A673 (cell line): ENCODE results near the gene BRPF3. TPM values are rescaled to one million over a fixed set of nuclear protein-coding genes. Genes with fewer than 3 reads are reported as not detected.

Experiments
- BruUV-seq: library from RNA; stranded (reverse); fragments of 400-500 nt; replicated peaks from 2 replicates; lab custom pipeline; 2021; lab: Mats Ljungman, UMichigan
- CTCF ChIA-PET: fragments of 300-600 bp; sonication (Branson Sonifier 250); formaldehyde crosslinking; loops from one replicate; lab custom pipeline; 2022; ENCODE audit warnings: antibody characterized with exemption; lab: Charles Lee
- POLR2A ChIA-PET: fragments of 300-600 bp; sonication (Branson Sonifier 250); formaldehyde crosslinking; loops from one replicate; lab custom pipeline; 2022; ENCODE audit warnings: antibody characterized with exemption; ENCODE audit not compliant: low non-redundant PET; lab: Charles Lee
- DNase-seq: peaks from one replicate; pipeline ENCODE4 v3.0.0-alpha.2; 2015; ENCODE audit warnings: low spot score
- H3K27ac ChIP-seq: fragments of 200-600 bp; sonication (generic); 2 replicates; pipeline ENCODE4 v1.5.1; 2016; ENCODE audit warnings: mixed run types, low read depth, mild to moderate bottlenecking, mixed read lengths, antibody characterized with exemption, low read length; ENCODE audit not compliant: poor library complexity, severe bottlenecking
- H3K27me3 ChIP-seq: fragments of 200-600 bp; sonication (generic); replicated peaks from 2 replicates; pipeline ENCODE4 v1.6.1; 2017; ENCODE audit warnings: mixed run types, low read depth, mild to moderate bottlenecking, mixed read lengths, antibody characterized with exemption, low read length; ENCODE audit not compliant: insufficient read depth, poor library complexity
- H3K36me3 ChIP-seq: fragments of 200-600 bp; sonication (generic); 2 replicates; pipeline ENCODE4 v1.6.1; 2016; ENCODE audit warnings: mixed run types, mild to moderate bottlenecking, mixed read lengths, antibody characterized with exemption, low read length; ENCODE audit not compliant: insufficient read depth, poor library complexity, severe bottlenecking
- H3K4me1 ChIP-seq: fragments of 200-600 bp; sonication (generic); 2 replicates; pipeline ENCODE4 v1.6.1; 2017; ENCODE audit warnings: mixed run types, mild to moderate bottlenecking, mixed read lengths, antibody characterized with exemption, low read length; ENCODE audit not compliant: insufficient read depth, poor library complexity, severe bottlenecking
- H3K4me3 ChIP-seq: fragments of 200-600 bp; sonication (generic); 2 replicates; pipeline ENCODE4 v1.5.1; 2016; ENCODE audit warnings: low read depth, mixed run types, mild to moderate bottlenecking, mixed read lengths, low read length; ENCODE audit not compliant: poor library complexity, severe bottlenecking
- H3K9me3 ChIP-seq: fragments of 200-600 bp; sonication (generic); 2 replicates; pipeline ENCODE4 v1.6.1; 2016; ENCODE audit warnings: mixed run types, low read depth, mild to moderate bottlenecking, mixed read lengths, antibody characterized with exemption, low read length; ENCODE audit not compliant: poor library complexity, severe bottlenecking
- CTCF ChIP-seq: fragments of 300-800, 200-600 bp; sonication (generic); conservative IDR thresholded peaks from 2 replicates; pipeline ENCODE4 v1.5.1; 2017; ENCODE audit warnings: low read depth, mild to moderate bottlenecking, antibody characterized with exemption, low read length, moderate library complexity, mixed read lengths
- EZH2 ChIP-seq: fragments of 200-600 bp; sonication (generic); IDR thresholded peaks from 2 replicates; pipeline ENCODE4 v1.6.1; 2017; ENCODE audit warnings: borderline replicate concordance, low read depth, mild to moderate bottlenecking, mixed read lengths, antibody characterized with exemption, low read length; ENCODE audit not compliant: poor library complexity, severe bottlenecking
- intact Hi-C: fragments of 100-400 bp; cut with micrococcal nuclease; formaldehyde crosslinking; loops from one replicate; pipeline ENCODE4 v1.10.0; 2022; ENCODE audit not compliant: unreplicated experiment
- total RNA-seq: library from RNA; stranded (reverse); gene quantifications from 2 replicates; pipeline ENCODE4 v1.2.3, GENCODE V29; 2021

Gene BRPF3
- total RNA-seq, 1 experiment from 2014 or later: 39.3 TPM

GRCh38 chr6:36239774-36240173 lies 43.2 kb downstream of the BRPF3 start:
- BruUV-seq: no TSS peak
- CTCF ChIA-PET: no interaction called here
- intact Hi-C loops: no loop called here

GRCh38 chr6:36241728-36242127 lies 45.2 kb downstream of the BRPF3 start:
- Histone ChIP-seq H3K27me3 (no peaks in the 10 kb centered on the region), H3K27ac (no peak overlapping the region), H3K4me1 (no peaks in the 10 kb centered on the region), H3K9me3 (no peaks in the 10 kb centered on the region), H3K36me3 (no peaks in the 10 kb centered on the region), H3K4me3 (no peak overlapping the region)
- TF ChIP-seq EZH2 (no peak), CTCF (no peak)
- no TSS peak for BruUV-seq
- no peak for DNase-seq
- POLR2A ChIA-PET: no interaction called here
- intact Hi-C loops: no loop called here
- CTCF ChIA-PET: no interaction called here

More at GRCh38 chr6:36239774-36240173, 43.2 kb downstream of the BRPF3 start:
- Histone ChIP-seq H3K4me1 (no peaks in the 10 kb centered on the region), H3K36me3 (no peaks in the 10 kb centered on the region), H3K9me3 (no peaks in the 10 kb centered on the region), H3K27ac (no peak overlapping the region), H3K27me3 (no peaks in the 10 kb centered on the region), H3K4me3 (no peak overlapping the region)
- no peak for TF ChIP-seq CTCF
- no peak for TF ChIP-seq EZH2
- no peak for DNase-seq
- POLR2A ChIA-PET: no interaction called here

- CTCF ChIA-PET: no interaction called here
- H3K4me1 ChIP-seq: no peaks in the 10 kb centered on the region
- no peaks in the 10 kb centered on the region for H3K36me3 ChIP-seq
- H3K4me3 ChIP-seq: no peak overlapping the region
- intact Hi-C loops: no loop called here
- BruUV-seq: no TSS peak
- H3K27ac ChIP-seq: no peak overlapping the region
- no peaks in the 10 kb centered on the region for H3K9me3 ChIP-seq
- POLR2A ChIA-PET: no interaction called here
- TF ChIP-seq EZH2: no peak
- no peak for TF ChIP-seq CTCF
- H3K27me3 ChIP-seq: no peaks in the 10 kb centered on the region
- DNase-seq: no peak
These were observed 45.6 kb downstream of the BRPF3 start for GRCh38 chr6:36242161-36242560.
